GM19452 (cell line): ENCODE data around the gene ETNK2.

Source experiments
- ATAC-seq: cut with Tn5 transposase; IDR thresholded peaks from one replicate; pipeline ENCODE4 v1.9.1; 2021; ENCODE audit not compliant: unreplicated experiment

ETNK2 gene, protein sequence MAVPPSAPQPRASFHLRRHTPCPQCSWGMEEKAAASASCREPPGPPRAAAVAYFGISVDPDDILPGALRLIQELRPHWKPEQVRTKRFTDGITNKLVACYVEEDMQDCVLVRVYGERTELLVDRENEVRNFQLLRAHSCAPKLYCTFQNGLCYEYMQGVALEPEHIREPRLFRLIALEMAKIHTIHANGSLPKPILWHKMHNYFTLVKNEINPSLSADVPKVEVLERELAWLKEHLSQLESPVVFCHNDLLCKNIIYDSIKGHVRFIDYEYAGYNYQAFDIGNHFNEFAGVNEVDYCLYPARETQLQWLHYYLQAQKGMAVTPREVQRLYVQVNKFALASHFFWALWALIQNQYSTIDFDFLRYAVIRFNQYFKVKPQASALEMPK

GRCh38 chr1:204151552-204152309 is at the start of gene ETNK2:
Gene ETNK2, minus strand, starts transcription at chr1:204152044. Its CDS starts 192 bp downstream, at chr1:204151852.
- ATAC-seq: no peak

DNA sequence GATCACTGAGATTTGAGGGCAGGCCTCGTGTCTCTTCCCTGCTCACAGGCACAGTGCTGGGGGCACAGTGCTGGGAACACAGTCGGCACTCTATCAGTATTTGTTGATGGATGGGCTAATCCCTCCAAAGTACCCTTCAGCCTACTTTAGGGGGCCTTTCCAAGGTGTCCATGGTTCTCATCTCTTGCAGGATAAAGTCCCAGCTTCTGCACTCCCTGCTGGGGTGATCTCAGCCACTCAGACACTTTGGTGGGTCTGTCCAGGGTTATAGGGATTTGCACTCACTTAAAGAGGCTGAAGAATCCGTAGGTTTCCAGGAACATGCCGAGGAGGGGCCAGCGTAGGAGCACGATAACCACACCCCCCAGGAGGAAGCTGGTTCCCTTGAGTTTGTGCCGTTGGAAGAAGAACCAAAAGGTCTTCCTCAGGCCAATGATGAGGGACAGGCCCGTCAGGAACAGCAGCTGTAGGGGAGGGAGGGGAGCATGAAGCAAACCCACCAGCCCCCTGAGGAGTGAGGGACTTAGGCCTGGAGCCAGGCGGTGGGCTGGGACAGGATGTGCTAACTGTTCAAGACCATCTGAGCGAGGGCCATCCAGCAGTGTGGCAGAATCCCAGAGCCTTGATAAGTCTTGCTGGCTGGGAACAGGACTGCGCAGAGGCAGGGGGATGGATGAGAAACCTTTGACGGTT is 49.6 kb upstream of the ETNK2 start:
- no peak for ATAC-seq

DNA sequence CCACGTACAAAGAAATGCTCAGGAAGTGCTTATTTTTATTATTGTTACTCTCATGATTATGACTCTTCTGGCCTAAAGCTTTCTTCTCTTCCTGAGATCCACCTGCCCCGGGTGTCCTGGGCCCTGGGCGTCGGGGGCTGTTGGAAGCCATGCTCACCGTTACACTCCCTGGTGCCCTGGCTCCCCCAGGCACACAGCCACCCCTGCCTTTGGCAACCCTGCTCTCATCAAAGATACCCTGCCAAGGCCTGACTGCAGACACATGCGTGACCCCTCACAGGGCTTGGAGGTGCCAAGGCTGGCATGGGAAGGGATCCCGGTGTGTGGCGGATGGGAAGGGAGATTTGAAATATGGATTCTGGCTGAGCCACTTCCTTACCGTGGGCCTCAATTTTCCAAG is 47.7 kb upstream of the ETNK2 start:
- no peak for ATAC-seq

DNA sequence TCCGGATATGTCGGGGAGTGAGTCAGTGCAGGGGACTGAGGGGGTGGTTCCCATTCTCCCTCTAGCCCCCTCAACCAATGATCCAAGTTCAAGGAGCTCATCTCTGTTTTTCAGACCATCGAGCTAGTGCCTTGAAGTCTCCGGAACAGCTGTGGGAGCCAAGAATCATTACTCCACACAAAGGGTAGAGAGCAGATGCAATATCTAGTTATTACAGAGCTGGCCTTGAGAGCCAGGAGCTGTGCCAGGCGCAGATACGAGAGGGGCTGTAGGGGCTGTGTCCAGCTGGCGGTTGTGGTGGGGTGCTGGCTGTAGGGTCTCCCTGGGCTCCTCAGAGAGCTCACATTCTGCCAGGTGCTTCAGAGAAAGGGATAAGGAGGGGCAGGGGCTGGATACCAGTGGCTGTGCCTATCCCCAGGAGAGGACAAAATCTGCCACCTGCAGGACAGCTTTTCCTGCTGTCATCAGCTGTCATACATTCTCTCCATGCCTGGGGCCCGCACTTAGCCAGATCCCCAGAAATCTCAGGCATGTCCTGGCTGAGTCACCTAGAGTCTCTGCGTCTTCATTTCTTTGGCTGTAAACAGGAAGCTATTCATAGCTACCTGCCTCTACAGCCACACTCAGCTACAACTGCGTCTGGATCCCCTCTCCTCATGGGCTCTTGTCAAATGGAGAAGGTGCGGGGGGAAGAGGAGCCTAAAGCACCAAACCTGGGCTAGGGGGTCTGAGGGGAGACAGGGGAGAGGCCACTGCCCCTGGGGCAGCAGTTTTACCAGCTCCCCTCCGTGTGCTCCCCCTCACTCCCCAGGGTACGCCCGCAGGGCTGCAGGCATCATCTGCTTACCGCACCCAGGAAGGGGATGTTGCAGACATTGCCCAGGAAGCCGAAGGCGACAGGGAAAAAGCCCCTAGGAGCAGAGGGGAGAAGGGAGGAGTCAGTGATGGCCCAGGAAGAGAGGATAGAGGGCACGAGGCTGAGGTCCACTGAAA is 46.8 kb upstream of the ETNK2 start:
- no peak for ATAC-seq

GRCh38 chr1:204197068-204197467 is 45.2 kb upstream of the ETNK2 start:
- ATAC-seq: no peak

GRCh38 chr1:204196068-204196795 is 44.4 kb upstream of the ETNK2 start, which contains the start of gene KISS1:
Gene KISS1, minus strand, starts transcription at chr1:204196491. Its CDS starts 3,615 bp downstream, at chr1:204192876.
- ATAC-seq: no peak

DNA sequence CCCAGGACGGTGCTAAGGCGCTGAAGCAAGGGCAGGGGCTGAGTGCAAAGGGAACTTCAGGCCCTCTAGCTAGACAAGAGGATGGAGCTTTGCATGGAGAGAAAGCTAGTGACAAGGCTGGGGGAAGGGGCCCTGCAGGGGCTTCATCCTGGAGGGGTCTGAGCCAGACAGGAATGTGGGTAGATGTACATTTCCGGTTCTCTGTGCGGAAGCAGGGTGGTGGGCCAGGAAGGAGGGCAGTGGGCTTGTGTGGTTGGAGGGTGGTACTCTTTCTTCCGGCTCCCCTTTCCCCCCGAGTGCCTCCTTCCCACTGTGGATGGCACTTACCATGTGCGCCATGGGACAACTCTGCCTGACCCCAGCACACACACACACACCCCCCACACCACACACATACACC is 42.9 kb upstream of the ETNK2 start:
- ATAC-seq: no peak

- no peak for ATAC-seq
Observed at GRCh38 chr1:204194080-204194479, 42.2 kb upstream of the ETNK2 start.

- no peak for ATAC-seq
Observed at GRCh38 chr1:204192589-204193352, 40.9 kb upstream of the ETNK2 start.

DNA sequence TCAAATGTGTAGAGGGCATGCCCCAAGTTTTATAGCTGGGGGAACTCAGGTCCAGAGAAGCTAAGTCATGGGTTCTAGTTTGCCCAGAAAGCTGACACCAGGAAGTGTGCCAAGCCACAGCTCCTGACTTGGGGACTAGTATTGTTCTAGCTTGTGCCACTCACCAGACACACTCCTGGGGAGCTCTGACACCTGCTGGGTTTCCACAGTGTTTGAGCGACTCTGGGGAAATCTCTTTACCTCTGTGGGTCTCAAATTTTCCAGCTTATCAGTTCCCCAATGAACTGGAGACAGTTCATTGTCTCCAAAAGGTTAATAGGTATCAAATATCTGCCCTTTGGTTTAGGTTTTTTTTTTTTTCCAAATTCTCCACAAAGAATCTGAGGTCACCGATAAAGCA is 40.2 kb upstream of the ETNK2 start:
- ATAC-seq: no peak

DNA sequence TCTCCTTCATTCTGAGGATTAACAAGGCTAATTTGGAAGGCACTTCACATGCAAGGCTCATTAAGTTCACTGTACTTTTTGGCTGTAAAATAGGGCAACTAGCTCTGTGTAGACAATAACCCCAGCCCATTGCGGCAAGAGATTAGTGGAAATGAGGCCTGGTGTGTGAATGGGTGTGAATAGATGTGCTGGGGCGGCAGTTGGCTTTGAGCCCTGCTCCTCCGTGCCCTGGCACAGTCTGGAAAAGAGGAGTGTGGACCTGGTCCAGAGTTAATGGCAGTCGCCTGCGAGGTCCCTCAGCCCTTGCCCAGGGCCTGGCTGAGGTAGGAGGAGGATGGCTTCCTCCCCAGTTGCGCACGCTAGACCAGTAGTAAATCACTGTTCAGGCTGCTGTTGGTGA is 39.6 kb upstream of the ETNK2 start:
- no peak for ATAC-seq

DNA sequence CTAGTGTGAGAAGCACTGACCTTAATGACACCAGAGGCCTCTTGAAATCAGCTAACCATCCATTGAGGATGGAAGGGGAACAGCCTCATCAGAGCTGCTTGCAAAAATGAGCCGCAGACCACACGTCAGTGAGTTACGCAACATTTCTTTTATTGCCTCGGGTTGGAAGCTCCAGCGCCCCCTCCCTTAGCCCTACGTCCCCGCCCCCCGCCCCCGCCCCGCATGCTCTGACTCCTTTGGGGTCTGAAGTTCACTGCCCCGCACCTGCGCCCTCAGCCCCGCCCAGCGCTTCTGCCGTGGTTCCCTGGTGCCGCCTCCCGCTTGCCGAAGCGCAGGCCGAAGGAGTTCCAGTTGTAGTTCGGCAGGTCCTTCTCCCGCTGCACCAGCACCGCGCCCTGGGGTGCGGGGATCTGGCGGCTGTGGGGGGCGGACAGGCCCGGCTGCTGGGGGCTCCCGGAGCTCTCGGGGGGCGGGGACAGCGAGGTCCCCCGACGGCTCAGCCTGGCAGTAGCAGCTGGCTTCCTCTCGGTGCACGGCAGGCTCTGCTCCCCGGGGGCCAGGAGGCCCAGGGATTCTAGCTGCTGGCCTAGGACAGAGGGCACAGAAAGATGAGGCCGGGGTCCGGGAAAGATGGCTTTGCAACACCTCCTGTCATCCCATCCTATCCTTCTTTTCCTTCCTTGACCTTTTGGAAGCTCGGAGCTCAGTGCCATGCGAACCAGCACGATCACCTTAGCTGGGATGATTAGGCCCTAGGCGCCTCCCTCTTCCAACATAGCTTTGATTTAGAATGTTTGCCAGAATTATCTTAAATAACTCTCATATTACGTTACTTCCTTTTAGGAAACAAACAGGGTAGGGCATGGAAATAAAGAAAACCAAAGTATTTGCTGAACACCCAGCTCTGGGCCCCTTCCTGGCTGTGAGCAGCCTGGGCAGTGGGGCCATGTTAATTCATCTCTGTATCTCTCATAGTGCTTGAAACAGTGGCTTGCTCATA is 38.7 kb upstream of the ETNK2 start:
- no peak for ATAC-seq

DNA sequence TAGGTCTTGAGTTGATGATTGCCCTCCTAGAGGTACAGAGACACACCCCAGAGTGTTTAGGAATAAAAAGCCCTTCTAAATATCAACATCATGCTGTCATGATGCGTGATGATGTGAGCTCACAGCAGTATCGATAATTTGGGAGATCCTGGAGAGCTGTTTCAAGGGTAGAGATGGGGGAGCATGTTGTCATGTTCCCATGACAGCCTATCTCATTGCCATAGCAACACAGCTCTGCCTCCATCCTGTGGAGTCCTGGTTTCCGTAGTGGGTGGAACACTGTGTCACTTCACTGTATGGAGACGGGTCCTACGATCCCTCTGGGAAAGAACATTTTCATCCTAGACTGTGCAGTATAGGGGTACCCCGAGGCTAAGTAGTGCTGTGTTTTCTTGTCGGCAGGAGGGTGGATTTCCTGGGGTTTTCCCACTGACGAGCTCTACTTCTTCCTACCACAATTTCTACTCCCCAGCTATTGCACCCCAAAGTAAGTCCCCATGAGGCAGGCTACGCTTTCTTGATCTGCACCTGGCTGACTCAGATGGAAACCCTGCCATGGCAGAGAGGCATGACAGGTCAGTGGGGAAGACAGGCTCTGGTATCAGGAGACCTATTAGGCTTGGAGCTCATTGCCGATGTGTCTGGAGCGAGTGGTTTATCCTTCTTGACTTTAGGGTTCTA is 37.3 kb upstream of the ETNK2 start:
- ATAC-seq: no peak

DNA sequence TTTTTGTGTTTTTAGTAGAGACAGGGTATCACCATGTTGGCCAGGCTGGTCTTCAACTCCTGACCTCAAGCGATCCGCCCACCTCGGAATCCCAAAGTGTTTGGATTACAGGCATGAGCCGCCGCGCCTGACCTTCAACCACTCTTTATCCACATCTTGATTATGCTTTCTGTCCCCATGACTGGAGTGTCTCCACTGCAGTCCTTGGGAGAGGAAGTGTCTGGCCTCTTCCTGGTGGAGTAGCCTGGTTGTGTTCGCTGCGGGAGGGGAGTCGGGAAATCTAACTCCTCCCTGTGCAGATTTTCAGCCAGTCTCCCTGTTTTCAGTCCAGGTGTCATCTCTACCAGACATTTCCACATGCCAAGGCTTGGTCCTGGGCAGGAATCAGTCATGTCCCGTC is 34.8 kb upstream of the ETNK2 start:
- no peak for ATAC-seq

DNA sequence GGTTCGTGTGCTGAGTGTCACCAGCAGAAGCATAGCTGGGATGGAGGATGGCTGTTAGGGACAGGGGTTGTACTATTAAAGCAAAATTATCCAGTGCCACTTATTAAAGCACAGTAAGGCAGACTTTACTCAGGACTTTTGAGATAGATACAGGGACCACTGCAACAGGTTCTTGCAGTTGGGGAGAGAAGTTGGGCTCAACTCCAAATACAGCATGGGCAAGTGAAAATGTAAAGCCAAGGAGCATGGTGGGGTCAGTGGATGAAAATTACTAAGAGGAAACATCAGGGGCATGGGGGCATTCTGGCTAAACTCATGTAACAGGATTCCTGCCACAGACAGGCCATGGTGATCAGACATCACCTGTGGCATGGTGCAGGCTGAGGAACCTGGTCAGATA is 29.3 kb upstream of the ETNK2 start:
- no peak for ATAC-seq

- no peak for ATAC-seq
Observed at GRCh38 chr1:204180133-204180532, 28.3 kb upstream of the ETNK2 start.
